ENCODE results near the gene ANG. TPM values are rescaled to one million over a fixed set of nuclear protein-coding genes. Genes with fewer than 3 reads are reported as not detected.

ANG gene
- total RNA-seq, 1 experiment from 2014 or later = 3.2 TPM

DNA sequence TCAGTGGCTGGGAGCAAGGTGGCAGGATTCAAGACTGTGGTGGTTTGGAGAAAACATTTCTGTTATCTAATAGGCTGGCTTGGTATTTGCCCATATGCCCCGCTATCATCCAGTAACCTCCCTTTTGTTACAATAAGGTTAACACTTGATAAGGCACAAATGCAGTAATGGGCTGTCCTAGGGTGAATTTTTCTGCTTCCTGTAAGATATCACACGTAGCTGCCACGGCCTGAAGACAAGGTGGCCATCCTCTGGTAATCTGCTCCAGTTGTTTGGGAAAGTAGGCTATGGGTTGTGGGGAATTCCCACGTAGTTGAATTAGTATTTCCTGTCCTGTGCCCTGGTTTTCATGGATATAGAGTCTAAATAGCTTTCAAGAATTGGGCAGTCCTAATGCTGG, 23.1 kb downstream of the ANG start:
- H3K18ac ChIP-seq (ENCODE audit: insufficient read length, low read depth, low read length) = no peak overlapping the region
- H3K79me1 ChIP-seq (ENCODE audit: insufficient read depth, low read depth, low read length, poor library complexity, severe bottlenecking) = no peaks in the 10 kb centered on the region
- no peaks in the 10 kb centered on the region for H3K27me3 ChIP-seq (ENCODE audit: insufficient read depth, low read length)
- H2BK12ac ChIP-seq (ENCODE audit: insufficient read length, low read depth, low read length) = no peak overlapping the region
- no peak overlapping the region for H2BK20ac ChIP-seq (ENCODE audit: low read depth, low read length, poor library complexity, severe bottlenecking)
- Mint-ChIP-seq H3K27me3 (ENCODE audit: low read depth) (no peaks in the 10 kb centered on the region; the same call in 1 of the 2 replicates), H3K4me1 (peaks cover 16% of the 10 kb centered on the region in 2 experiments), H3K27ac (no peak overlapping the region), H3K9me3 (peaks cover 5 to 9% of the 10 kb centered on the region in 2 experiments), H3K4me3 (no peak overlapping the region), H3K36me3 (ENCODE audit: insufficient read depth in 1 of 3, low read depth in 3 of 3) (peaks cover 0 to 6% (median 3%) of the 10 kb centered on the region in 3 experiments; a peak in 4 of 7 replicates)
- H3K23ac ChIP-seq (ENCODE audit: insufficient read length, low read depth, low read length) = no peak overlapping the region
- H2AK5ac ChIP-seq (ENCODE audit: insufficient read length, low read length) = no peak overlapping the region
- no peak overlapping the region for H3K4me2 ChIP-seq (ENCODE audit: insufficient read depth, insufficient read length, low read length)
- H4K8ac ChIP-seq (replicated peaks; ENCODE audit: insufficient read length, low read depth, low read length) = no peak overlapping the region
- H2BK120ac ChIP-seq (ENCODE audit: low read depth, low read length, poor library complexity, severe bottlenecking) = no peak overlapping the region
- H4K20me1 ChIP-seq (ENCODE audit: control insufficient read depth, insufficient read depth, insufficient read length) = no peaks in the 10 kb centered on the region
- H2BK5ac ChIP-seq (ENCODE audit: insufficient read length, low read length) = no peak overlapping the region
- no peaks in the 10 kb centered on the region; the same call in 1 of the 2 replicates for H3K4me1 ChIP-seq (ENCODE audit: insufficient read depth, low read length)
- H3K4ac ChIP-seq (ENCODE audit: low read depth, low read length) = no peak overlapping the region
- no peak overlapping the region for H4K91ac ChIP-seq (ENCODE audit: insufficient read length, low read depth, low read length)
- H2AFZ ChIP-seq (ENCODE audit: low read length) = no peak overlapping the region
- H3K9me3 ChIP-seq (ENCODE audit: control insufficient read depth, low read depth, low read length) = no peaks in the 10 kb centered on the region
- H3K23me2 ChIP-seq (ENCODE audit: insufficient read length, low read depth, low read length, poor library complexity, severe bottlenecking) = no peaks in the 10 kb centered on the region
- no peaks in the 10 kb centered on the region for H3K79me2 ChIP-seq (ENCODE audit: insufficient read depth, low read length)
- no peak for DNase-seq
- H2BK15ac ChIP-seq (ENCODE audit: low read depth, low read length) = no peak overlapping the region
- TF ChIP-seq CTCF (conservative IDR thresholded peaks at IDR 0.05) = no peak
- no peak overlapping the region for H3K27ac ChIP-seq (ENCODE audit: insufficient read length, low read depth, low read length)
- WGBS (ENCODE audit: extremely low coverage, insufficient read length, low lambda C conversion rate) = no CpG with 5 or more reads among the region's 4 CpGs
- H4K5ac ChIP-seq (ENCODE audit: insufficient read length, low read depth, low read length) = no peak overlapping the region
- no peak overlapping the region for H3K9ac ChIP-seq (ENCODE audit: extremely low read depth, insufficient read length, low read length)
- H3K56ac ChIP-seq (ENCODE audit: insufficient read length, low read depth, low read length) = no peak overlapping the region
- H3K14ac ChIP-seq (ENCODE audit: insufficient read depth, low read length) = no peak overlapping the region
- H3T11ph ChIP-seq (ENCODE audit: low read length) = no peak overlapping the region

All from H9 (cell line).